Mesodermal cell (in vitro differentiated cells): ENCODE measurements around the gene POLQ.
A peak's percentile ranks its signal among the peaks of the same experiment; 100 is the strongest.
"Not testable (repeated sequence)": the region's sequence is repeated elsewhere in the genome, so short reads cannot be mapped to it uniquely, and the experiment has no call there.

Source experiments
- H3K27ac ChIP-seq: 2 replicates; pipeline ENCODE4 v1.7.0; 2013; ENCODE audit warnings: mild to moderate bottlenecking, low read depth, low read length, moderate library complexity; ENCODE audit not compliant: severe bottlenecking
- H3K36me3 ChIP-seq: 2 replicates; pipeline ENCODE4 v1.7.1; 2013; ENCODE audit warnings: mild to moderate bottlenecking, low read length, moderate library complexity; ENCODE audit not compliant: control insufficient read depth, insufficient read depth
- H3K4me1 ChIP-seq: one replicate; pipeline ENCODE4 v1.7.1; 2013; ENCODE audit warnings: mild to moderate bottlenecking, low read length; ENCODE audit not compliant: insufficient read depth, control insufficient read depth, poor library complexity, severe bottlenecking
- H3K4me3 ChIP-seq: 2 replicates; pipeline ENCODE4 v1.7.0; 2013; ENCODE audit warnings: low read length, control low read depth, mild to moderate bottlenecking; ENCODE audit not compliant: insufficient read depth, poor library complexity, severe bottlenecking; ENCODE audit errors: extremely low read depth
- H3K9me3 ChIP-seq: 2 replicates; pipeline ENCODE4 v1.7.1; 2013; ENCODE audit warnings: mild to moderate bottlenecking, low read length, moderate library complexity; ENCODE audit not compliant: control insufficient read depth
- WGBS, 2 experiments: methylation state at CpG; one replicate each; pipeline ENCODE4 v1.1.5; 2013; ENCODE audit warnings: missing lambda C conversion rate in 2 of 2; ENCODE audit not compliant: insufficient coverage in 2 of 2; 5-methylcytosine and 5-hydroxymethylcytosine counted together

Gene POLQ

DNA sequence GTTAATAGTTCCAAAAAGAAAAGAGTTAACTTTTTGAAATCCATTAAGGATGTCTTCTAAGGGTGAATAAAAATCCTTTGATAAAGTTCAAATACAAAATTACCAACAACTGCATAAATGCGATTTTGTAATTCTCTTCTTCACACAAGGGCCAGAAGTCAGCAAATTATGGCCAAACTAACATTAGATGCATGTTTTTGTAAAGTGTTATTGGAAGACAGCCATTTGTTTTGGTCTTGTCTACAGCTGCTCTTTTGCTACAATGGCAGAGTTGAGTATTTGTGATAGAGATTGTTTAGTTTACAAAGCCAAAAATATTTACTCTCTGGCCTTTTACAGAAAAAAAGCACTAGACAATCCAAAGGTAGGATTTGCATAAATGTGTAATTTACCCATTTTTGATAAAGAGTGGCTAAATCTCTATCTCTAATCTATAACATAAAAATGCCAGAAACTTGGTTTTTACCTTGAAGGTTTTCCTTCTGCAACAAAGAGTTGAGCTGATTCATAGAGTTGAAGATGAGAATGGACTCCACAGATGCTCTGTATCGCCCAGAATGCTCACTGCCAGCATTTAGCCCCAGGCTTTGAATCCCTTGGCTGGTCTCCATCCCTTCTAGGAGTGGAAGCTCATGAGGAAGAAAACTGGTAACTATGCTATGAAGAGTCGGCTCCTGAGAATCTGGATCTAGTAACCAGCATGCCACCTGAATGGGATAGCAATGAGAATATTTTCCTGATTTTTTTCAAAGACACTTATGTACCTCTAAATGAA lies 64.5 kb downstream of the POLQ start:
- H3K27ac ChIP-seq = no peak overlapping the region
- H3K4me1 ChIP-seq = peaks cover 19% of the 10 kb centered on the region
- no peak overlapping the region for H3K4me3 ChIP-seq
- WGBS, 2 experiments = 100% methylated on average over 1 to 2 of the region's 3 CpGs
- peaks cover 34% of the 10 kb centered on the region for H3K36me3 ChIP-seq
- no peaks in the 10 kb centered on the region for H3K9me3 ChIP-seq

DNA sequence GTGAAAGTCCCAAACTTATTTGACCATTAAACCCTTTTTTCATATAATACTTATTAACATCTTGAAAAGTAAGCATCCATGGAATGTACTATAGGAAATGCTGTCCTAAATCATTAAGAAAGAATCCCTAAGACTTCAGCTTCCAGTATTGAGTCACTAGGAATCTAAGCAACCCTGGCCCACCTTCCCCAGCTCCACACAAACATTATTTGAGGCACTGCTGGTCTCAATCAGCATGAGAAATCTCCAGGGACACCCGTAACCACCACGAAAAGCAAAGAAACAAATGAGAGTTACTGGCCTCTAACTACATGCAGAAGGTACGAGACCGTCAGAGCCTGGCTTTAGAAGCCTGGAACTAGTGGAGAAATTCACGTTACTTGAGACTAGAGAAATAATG lies 68.2 kb downstream of the POLQ start:
- Histone ChIP-seq H3K27ac (peak overlapping the region; percentile 16), H3K36me3 (peaks cover 40% of the 10 kb centered on the region), H3K4me3 (no peak overlapping the region), H3K9me3 (no peaks in the 10 kb centered on the region), H3K4me1 (peaks cover 16% of the 10 kb centered on the region)
- WGBS, 2 experiments = 88 to 95% methylated on average over 5 of the region's 5 CpGs

DNA sequence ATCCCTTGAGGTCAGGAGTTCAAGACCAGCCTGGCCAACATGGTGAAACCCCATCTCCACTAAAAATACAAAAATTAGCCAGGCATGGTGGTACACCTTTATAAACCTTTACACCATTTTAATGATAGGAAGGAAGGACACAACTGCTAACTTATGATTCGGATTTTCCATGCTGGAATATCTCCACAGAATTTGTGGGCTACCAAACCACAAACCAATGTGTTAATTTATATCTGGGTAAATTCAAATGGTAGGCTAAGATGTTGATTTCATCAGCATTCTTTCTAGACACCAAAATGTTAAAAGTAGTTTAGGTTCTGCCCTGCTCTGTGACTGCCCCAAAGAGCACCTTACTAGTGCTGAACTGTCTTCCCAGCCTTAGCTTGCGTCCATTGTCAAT lies 72.8 kb downstream of the POLQ start:
- Histone ChIP-seq H3K36me3 (peaks cover 33% of the 10 kb centered on the region), H3K4me1 (peaks cover 13% of the 10 kb centered on the region), H3K9me3 (no peaks in the 10 kb centered on the region), H3K4me3 (no peak overlapping the region), H3K27ac (no peak overlapping the region)
- WGBS, 2 experiments = 100% methylated on average over 1 of the region's 2 CpGs

DNA sequence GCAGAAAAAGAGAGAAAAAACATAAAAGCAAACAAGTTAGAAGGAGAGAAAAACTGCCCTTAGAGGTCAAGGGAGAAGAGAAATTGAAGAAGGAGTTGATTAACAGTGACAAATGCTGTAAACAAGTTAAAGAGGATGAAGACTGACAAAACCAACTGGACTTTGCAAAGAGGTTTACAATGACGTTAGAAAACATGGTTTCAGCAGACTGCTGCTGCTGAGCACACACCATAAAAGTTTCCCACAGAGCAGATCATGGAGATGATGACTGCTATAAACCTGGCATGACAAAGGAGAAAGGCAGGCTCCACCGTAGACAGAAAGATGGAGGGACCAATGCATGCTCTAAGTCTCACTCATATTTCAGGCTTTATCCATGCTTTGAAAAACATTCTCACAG lies 78.7 kb downstream of the POLQ start:
- Histone ChIP-seq H3K9me3 (no peaks in the 10 kb centered on the region), H3K4me3 (no peak overlapping the region), H3K27ac (no peak overlapping the region), H3K36me3 (peaks cover 41% of the 10 kb centered on the region), H3K4me1 (no peaks in the 10 kb centered on the region)
- 79 to 91% methylated on average over 1 to 2 of the region's 2 CpGs for WGBS, 2 experiments

DNA sequence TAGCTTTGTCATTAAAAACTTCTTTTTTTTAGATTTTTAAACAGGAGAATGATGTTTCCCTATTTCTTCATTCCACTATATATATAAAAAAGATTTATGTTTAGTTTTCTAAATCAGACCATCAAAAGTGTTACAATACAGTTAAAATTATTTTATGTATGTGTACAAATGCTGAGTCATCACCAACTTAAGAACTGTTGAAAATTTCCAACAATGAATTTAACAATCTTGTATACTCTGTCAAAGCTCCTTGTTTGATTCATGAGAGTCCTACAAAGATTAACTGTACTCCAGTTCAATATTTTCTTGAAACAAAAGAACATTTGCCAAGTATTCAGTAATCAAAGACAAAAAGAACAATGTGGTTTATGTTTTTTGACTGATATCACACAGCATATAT lies 82.0 kb downstream of the POLQ start:
- peaks cover 55% of the 10 kb centered on the region for H3K36me3 ChIP-seq
- no peak overlapping the region for H3K4me3 ChIP-seq
- no peak overlapping the region for H3K27ac ChIP-seq
- no peaks in the 10 kb centered on the region for H3K9me3 ChIP-seq
- H3K4me1 ChIP-seq = no peaks in the 10 kb centered on the region

DNA sequence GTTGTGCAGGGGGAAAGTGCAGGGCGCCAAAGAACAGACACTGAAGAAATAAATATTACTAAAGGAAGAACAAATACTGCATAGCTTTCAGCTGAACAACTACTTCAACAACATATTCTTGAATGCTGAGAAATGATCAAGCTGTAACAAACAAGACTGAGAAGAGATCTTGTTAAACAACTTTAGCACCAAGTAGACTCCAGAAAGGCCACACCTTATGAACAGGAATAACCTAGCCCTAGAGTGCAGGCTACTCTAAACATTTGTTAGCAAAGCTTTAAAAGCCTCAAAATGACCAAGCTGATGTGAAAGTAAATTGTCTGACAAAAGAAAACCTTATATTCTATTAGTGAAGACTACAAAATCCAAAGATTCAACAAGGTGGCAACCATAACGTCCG lies 83.2 kb downstream of the POLQ start:
- no peak overlapping the region for H3K27ac ChIP-seq
- no peaks in the 10 kb centered on the region for H3K4me1 ChIP-seq
- H3K9me3 ChIP-seq = no peaks in the 10 kb centered on the region
- no peak overlapping the region for H3K4me3 ChIP-seq
- H3K36me3 ChIP-seq = peaks cover 58% of the 10 kb centered on the region
- no CpG with 5 or more reads among the region's 3 CpGs for WGBS, 2 experiments

DNA sequence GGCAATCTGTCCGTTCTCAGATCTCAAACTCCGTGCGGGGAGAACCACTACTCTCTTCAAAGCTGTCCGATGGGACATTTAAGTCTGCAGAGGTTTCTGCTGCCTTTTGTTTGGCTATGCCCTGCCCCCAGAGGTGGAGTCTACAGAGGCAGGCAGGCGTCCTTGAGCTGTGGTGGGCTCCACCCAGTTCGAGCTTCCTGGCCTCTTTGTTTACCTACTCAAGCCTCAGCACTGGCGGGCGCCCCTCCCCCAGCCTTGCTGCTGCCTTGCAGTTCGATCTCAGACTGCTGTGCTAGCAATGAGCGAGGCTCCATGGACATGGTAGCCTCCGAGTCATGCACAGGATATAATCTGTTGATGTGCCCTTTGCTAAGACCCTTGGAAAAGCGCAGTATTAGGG lies 94.0 kb downstream of the POLQ start:
- WGBS, 2 experiments = 90 to 94% methylated on average over 11 to 12 of the region's 12 CpGs
- H3K9me3 ChIP-seq, H3K4me3 ChIP-seq, H3K4me1 ChIP-seq, H3K27ac ChIP-seq: not testable (repeated sequence)
- H3K36me3 ChIP-seq = peaks cover 12% of the 10 kb centered on the region

DNA sequence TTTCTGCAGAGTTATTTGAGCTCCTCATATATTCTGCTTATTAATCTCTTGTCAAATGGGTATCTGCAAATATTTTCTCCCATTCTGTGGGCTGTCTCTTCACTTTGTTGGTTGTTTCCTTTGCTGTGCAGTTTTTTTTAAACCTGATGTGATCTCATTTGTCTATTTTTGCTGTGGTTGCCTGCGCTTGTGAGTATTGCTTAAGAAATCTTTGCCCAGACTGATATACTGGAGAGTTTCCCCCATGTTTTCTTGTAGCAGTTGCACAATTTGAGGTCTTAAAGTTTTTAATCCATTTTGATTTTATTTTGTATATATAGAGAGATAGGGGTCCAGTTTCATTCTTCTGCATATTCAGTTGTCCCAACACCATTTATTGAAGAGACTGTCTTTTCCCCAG lies 102.3 kb downstream of the POLQ start:
- no peak overlapping the region for H3K4me3 ChIP-seq
- no peaks in the 10 kb centered on the region for H3K4me1 ChIP-seq

DNA sequence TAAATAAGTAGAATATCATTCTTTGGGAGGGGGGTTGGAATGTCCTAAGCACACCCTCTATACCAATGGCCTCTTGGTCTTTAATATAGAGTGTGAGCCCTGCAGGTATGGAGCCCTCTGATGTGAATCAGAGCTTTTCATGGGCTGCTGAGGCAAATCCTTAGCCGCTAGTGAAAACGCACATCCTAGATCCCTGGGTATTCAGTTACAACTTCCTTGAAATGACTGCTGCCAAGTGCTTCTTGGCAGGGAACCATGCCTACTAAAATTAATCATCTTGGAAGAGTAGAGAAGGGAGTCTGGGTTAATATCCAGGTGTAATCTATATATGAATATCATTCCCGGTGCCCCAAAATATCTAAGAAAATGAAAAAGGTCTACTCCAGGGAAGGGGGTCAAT lies 109.1 kb downstream of the POLQ start:
- Histone ChIP-seq H3K36me3 (peaks cover 26% of the 10 kb centered on the region), H3K27ac (no peak overlapping the region), H3K4me1 (no peaks in the 10 kb centered on the region), H3K9me3 (no peaks in the 10 kb centered on the region), H3K4me3 (no peak overlapping the region)
- 82 to 100% methylated on average over 2 of the region's 3 CpGs for WGBS, 2 experiments

More for the DNA sequence above, 102.3 kb downstream of the POLQ start:
- peaks cover 16% of the 10 kb centered on the region for H3K36me3 ChIP-seq
- 88% methylated on average over 1 of the region's 1 CpG; no CpG with 5 or more reads in 1 of the 2 experiments for WGBS, 2 experiments
- no peaks in the 10 kb centered on the region for H3K9me3 ChIP-seq
- no peak overlapping the region for H3K27ac ChIP-seq

DNA sequence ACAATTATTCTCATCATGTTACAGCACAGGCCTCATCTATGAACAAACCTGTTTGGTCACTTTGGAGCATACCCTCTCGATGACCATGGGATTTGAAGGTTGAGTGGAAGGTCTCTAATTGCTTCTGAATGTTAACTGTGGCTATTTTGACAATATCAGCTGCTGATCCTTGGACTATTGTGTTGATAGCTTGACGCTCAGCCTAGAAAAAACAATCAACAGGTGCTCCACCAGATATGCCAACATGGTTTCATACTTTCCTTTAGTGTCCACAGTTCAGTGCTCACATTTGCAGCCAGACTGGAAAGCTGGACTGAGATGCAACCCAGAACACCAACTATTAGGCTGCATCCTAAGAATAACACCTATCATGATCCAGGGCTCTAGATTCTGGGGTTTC lies 109.7 kb downstream of the POLQ start:
- H3K4me1 ChIP-seq = no peaks in the 10 kb centered on the region
- peaks cover 31% of the 10 kb centered on the region for H3K36me3 ChIP-seq
- no peak overlapping the region for H3K4me3 ChIP-seq
- WGBS, 2 experiments = 100% methylated on average over 1 to 2 of the region's 2 CpGs
- no peak overlapping the region for H3K27ac ChIP-seq
- no peaks in the 10 kb centered on the region for H3K9me3 ChIP-seq

DNA sequence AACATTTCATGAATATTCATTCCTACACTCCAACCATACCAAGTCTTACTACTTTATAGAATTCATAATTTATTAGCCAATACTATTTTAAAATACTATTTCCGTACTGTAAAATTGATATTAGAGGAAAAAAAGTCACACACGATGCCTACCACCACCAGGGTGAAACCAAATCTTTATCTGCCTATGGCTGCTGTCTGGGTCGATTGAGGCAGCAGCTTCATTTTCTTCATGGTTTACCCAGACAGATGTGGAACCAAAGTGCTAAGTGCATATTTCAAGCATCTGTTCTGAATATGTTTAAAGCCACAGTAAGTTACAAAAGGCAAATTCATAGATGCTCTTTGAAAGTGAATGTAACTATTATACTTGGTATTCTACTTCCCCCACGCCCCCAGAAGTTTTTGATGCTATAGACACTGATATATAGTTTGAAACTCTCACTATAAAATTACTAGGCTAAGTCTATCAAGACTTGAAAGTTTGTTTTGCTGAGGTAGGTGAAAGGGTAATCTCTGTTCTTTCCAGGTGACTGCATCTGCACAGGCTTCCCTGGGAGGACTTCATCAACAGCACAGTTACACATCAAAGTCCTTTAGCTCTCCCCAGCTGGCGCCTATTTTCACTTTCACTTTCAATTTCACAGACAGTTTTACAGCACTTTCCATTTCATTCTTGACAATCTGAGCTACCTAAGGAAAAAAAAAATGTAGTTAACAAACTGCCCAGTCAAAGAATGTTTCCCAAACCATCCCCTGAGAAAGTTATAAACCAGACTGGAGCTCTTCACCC lies 113.9 kb downstream of the POLQ start:
- Histone ChIP-seq H3K36me3 (peaks cover 47% of the 10 kb centered on the region), H3K4me3 (no peak overlapping the region)

More for the DNA sequence above, 113.9 kb downstream of the POLQ start:
- Histone ChIP-seq H3K27ac (no peak overlapping the region), H3K9me3 (no peaks in the 10 kb centered on the region), H3K4me1 (no peaks in the 10 kb centered on the region)
- WGBS, 2 experiments = 97 to 100% methylated on average over 2 to 3 of the region's 5 CpGs
